Muscle of leg (tissue), 11 donors: ENCODE measurements around the gene MAML3. TPM values are rescaled to one million over a fixed set of nuclear protein-coding genes. Genes with fewer than 3 reads are reported as not detected.

Source experiments
- DNase-seq: peaks from one replicate; pipeline ENCODE4 v3.0.0; 2013
- H3K27ac ChIP-seq: one replicate; pipeline ENCODE4 v1.5.1; 2013; ENCODE audit warnings: mild to moderate bottlenecking, low read length, control low read depth
- H3K27me3 ChIP-seq: one replicate; pipeline ENCODE4 v1.6.1; 2013; ENCODE audit warnings: low read length; ENCODE audit not compliant: control insufficient read depth, insufficient read depth
- H3K36me3 ChIP-seq: one replicate; pipeline ENCODE4 v1.6.1; 2013; ENCODE audit warnings: low read length; ENCODE audit not compliant: control insufficient read depth, insufficient read depth
- H3K4me1 ChIP-seq: one replicate; pipeline ENCODE4 v1.6.1; 2013; ENCODE audit warnings: low read length; ENCODE audit not compliant: control insufficient read depth, insufficient read depth
- H3K4me3 ChIP-seq: one replicate; pipeline ENCODE4 v1.5.1; 2013; ENCODE audit warnings: low read length, control low read depth
- H3K9me3 ChIP-seq: replicated peaks from 2 replicates; pipeline ENCODE4 v1.6.1; 2013; ENCODE audit warnings: low read depth, low read length; ENCODE audit not compliant: control insufficient read depth
- WGBS: methylation state at CpG from one replicate; pipeline ENCODE4 v1.1.5; 2013; ENCODE audit warnings: missing lambda C conversion rate; ENCODE audit not compliant: insufficient coverage; 5-methylcytosine and 5-hydroxymethylcytosine counted together
- polyA plus RNA-seq, 8 donors: library from polyadenylated mRNA; unstranded; fragments of 120-200 nt; gene quantifications; one replicate each; pipeline versions ENCODE4 v1.2.1 to v1.2.3, GENCODE V29; 2013; ENCODE audit warnings: inconsistent platforms in 1 of 8, low replicate concordance in 1 of 8; ENCODE audit not compliant: insufficient read length in 8 of 8, insufficient read depth in 1 of 8
- total RNA-seq: library from RNA; stranded (reverse); fragments of 120-200 nt; gene quantifications from one replicate; pipeline ENCODE4 v1.2.4, GENCODE V29; 2013

Gene MAML3
- total and polyA plus RNA-seq, 9 donors: 3.0 to 5.5 (median 5.0) TPM

GRCh38 chr4:140049849-140050637 lies 103.9 kb downstream of the MAML3 start:
- Histone ChIP-seq H3K27ac (peak overlapping the region; percentile 78), H3K36me3 (no peaks in the 10 kb centered on the region), H3K27me3 (no peaks in the 10 kb centered on the region), H3K9me3 (no peaks in the 10 kb centered on the region), H3K4me1 (peaks cover 15% of the 10 kb centered on the region), H3K4me3 (no peak overlapping the region)
- peak; percentile 56 for DNase-seq
- WGBS: 45% methylated on average over 6 of the region's 8 CpGs

GRCh38 chr4:140049024-140049848 lies 104.7 kb downstream of the MAML3 start:
- 3% methylated on average over 5 of the region's 13 CpGs for WGBS
- Histone ChIP-seq H3K4me3 (peak overlapping the region; percentile 25), H3K27me3 (no peaks in the 10 kb centered on the region), H3K27ac (peak overlapping the region; percentile 78), H3K9me3 (no peaks in the 10 kb centered on the region), H3K4me1 (peaks cover 15% of the 10 kb centered on the region), H3K36me3 (no peaks in the 10 kb centered on the region)
- peak; percentile 83 for DNase-seq

- Histone ChIP-seq H3K9me3 (no peaks in the 10 kb centered on the region), H3K4me3 (peak overlapping the region; percentile 25), H3K27me3 (no peaks in the 10 kb centered on the region), H3K4me1 (peaks cover 15% of the 10 kb centered on the region), H3K36me3 (no peaks in the 10 kb centered on the region), H3K27ac (peak overlapping the region; percentile 78)
- peak; percentile 28 for DNase-seq
- no CpG with 5 or more reads among the region's 4 CpGs for WGBS
Measured at GRCh38 chr4:140048419-140048995, 105.5 kb downstream of the MAML3 start.

GRCh38 chr4:140047786-140048185 lies 106.2 kb downstream of the MAML3 start:
- Histone ChIP-seq H3K4me1 (peaks cover 15% of the 10 kb centered on the region), H3K4me3 (no peak overlapping the region), H3K9me3 (no peaks in the 10 kb centered on the region), H3K27ac (no peak overlapping the region), H3K27me3 (no peaks in the 10 kb centered on the region), H3K36me3 (no peaks in the 10 kb centered on the region)
- WGBS: 67% methylated on average over 4 of the region's 5 CpGs
- no peak for DNase-seq

DNA sequence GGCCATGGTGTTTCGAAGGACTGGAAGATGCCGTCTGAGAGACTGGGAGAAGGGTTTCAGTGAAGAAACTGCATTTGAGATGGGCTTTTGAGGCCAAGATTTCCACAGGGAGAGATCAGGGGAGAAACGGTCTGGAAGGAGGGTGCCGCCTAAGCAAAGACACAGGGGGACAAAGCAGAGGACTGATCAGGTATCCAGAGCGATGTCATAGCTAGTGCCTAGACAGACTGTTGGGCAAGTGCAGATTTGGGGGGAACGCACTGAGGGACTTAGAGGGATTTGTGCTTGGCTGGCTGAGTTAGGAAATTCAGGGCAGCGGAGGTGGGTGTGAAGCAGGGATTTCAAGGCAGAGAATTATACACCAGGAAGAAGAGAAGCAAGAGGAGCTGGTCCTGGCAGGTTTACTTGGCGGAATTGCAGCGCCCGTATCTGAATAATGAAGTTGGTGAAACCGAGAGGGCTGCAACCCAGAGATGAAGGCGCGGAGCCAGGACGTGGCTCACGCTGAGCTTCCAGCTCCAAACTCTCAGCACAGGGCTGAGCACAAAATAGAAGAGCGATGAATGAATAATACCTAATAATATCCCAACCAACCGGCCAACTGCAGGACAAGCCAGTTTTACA lies 106.9 kb downstream of the MAML3 start:
- Histone ChIP-seq H3K27ac (no peak overlapping the region), H3K9me3 (no peaks in the 10 kb centered on the region), H3K36me3 (no peaks in the 10 kb centered on the region), H3K4me3 (no peak overlapping the region), H3K4me1 (peaks cover 15% of the 10 kb centered on the region), H3K27me3 (no peaks in the 10 kb centered on the region)
- 61% methylated on average over 10 of the region's 17 CpGs for WGBS
- peak; percentile 35 for DNase-seq

GRCh38 chr4:140046543-140046942 lies 107.4 kb downstream of the MAML3 start:
- Histone ChIP-seq H3K9me3 (no peaks in the 10 kb centered on the region), H3K4me1 (peaks cover 15% of the 10 kb centered on the region), H3K36me3 (no peaks in the 10 kb centered on the region), H3K4me3 (no peak overlapping the region), H3K27me3 (no peaks in the 10 kb centered on the region), H3K27ac (no peak overlapping the region)
- no peak for DNase-seq
- 80% methylated on average over 1 of the region's 6 CpGs for WGBS

DNA sequence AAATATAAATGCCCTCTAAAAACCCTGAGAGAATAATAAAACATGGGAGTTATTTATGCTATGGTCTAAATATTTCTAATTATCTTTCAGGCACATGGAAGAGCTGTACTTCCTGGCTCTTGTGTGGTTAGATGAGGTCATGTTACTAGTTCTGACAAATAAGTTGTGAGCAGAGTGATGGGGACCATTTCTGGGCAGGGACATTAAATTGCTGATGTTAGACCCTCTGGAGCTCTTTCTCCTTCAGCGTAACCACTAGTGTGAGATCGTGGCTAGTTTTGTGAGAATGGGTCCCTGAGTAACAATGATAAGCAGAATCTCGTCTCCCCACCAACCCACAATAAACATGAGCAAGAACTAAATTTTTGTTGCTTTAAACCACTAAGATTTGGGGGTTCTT lies 108.0 kb downstream of the MAML3 start:
- H3K27me3 ChIP-seq: no peaks in the 10 kb centered on the region
- H3K36me3 ChIP-seq: no peaks in the 10 kb centered on the region
- no peak overlapping the region for H3K27ac ChIP-seq
- no peak for DNase-seq
- no peaks in the 10 kb centered on the region for H3K9me3 ChIP-seq
- no peak overlapping the region for H3K4me3 ChIP-seq
- no CpG with 5 or more reads among the region's 3 CpGs for WGBS
- H3K4me1 ChIP-seq: peaks cover 15% of the 10 kb centered on the region

GRCh38 chr4:140044337-140044902 lies 109.6 kb downstream of the MAML3 start:
- no peaks in the 10 kb centered on the region for H3K27me3 ChIP-seq
- no peak overlapping the region for H3K27ac ChIP-seq
- H3K9me3 ChIP-seq: no peaks in the 10 kb centered on the region
- peak; percentile 32 for DNase-seq
- H3K4me3 ChIP-seq: no peak overlapping the region
- WGBS: 37% methylated on average over 5 of the region's 8 CpGs
- no peaks in the 10 kb centered on the region for H3K36me3 ChIP-seq
- peaks cover 14% of the 10 kb centered on the region for H3K4me1 ChIP-seq

- 58% methylated on average over 4 of the region's 4 CpGs for WGBS
- Histone ChIP-seq H3K27ac (no peak overlapping the region), H3K27me3 (no peaks in the 10 kb centered on the region), H3K36me3 (no peaks in the 10 kb centered on the region), H3K4me1 (peaks cover 7% of the 10 kb centered on the region), H3K4me3 (no peak overlapping the region), H3K9me3 (no peaks in the 10 kb centered on the region)
- no peak for DNase-seq
Measured at GRCh38 chr4:140042634-140043033, 111.3 kb downstream of the MAML3 start.
